Measurements from ENCODE around the gene CMTM4. TPM values are rescaled to one million over a fixed set of nuclear protein-coding genes. Genes with fewer than 3 reads are reported as not detected.

CMTM4 gene
- total RNA-seq, 4 donors from 2014 or later = 24.0 to 55.1 (median 36.4) TPM

GRCh38 chr16:66653581-66654350 lies 42.8 kb downstream of the CMTM4 start:
- H3K27me3 ChIP-seq = no peaks in the 10 kb centered on the region
- H3K4me3 ChIP-seq = no peak overlapping the region
- peak in 1 of 2 donors; percentile 6 for DNase-seq (ENCODE audit: low spot score in 2 of 2)
- no peaks in the 10 kb centered on the region for H3K9me3 ChIP-seq
- 70% methylated on average over 6 of the region's 6 CpGs for WGBS
- no peaks in the 10 kb centered on the region for H3K36me3 ChIP-seq
- peaks cover 24% of the 10 kb centered on the region for H3K4me1 ChIP-seq
- TF ChIP-seq POLR2A (IDR thresholded peaks at IDR 0.05) (no peak), EP300 (IDR thresholded peaks at IDR 0.05) (no peak), CTCF (IDR thresholded peaks at IDR 0.05) (no peak), POLR2AphosphoS5 (IDR thresholded peaks at IDR 0.05) (no peak)
- H3K27ac ChIP-seq = no peak overlapping the region

- H3K4me1 ChIP-seq = peaks cover 24% of the 10 kb centered on the region
- no peak overlapping the region for H3K27ac ChIP-seq
- no peaks in the 10 kb centered on the region for H3K27me3 ChIP-seq
- no peak for TF ChIP-seq POLR2AphosphoS5 (IDR thresholded peaks at IDR 0.05)
- TF ChIP-seq POLR2A (IDR thresholded peaks at IDR 0.05) = no peak
- H3K9me3 ChIP-seq = no peaks in the 10 kb centered on the region
- no peaks in the 10 kb centered on the region for H3K36me3 ChIP-seq
- no peak for DNase-seq (ENCODE audit: low spot score in 2 of 2)
- WGBS = 76% methylated on average over 7 of the region's 7 CpGs
- H3K4me3 ChIP-seq = no peak overlapping the region
Measured at GRCh38 chr16:66652661-66653360, 43.7 kb downstream of the CMTM4 start.

GRCh38 chr16:66651965-66652364 lies 44.6 kb downstream of the CMTM4 start:
- Histone ChIP-seq H3K36me3 (no peaks in the 10 kb centered on the region), H3K4me3 (no peak overlapping the region), H3K27ac (no peak overlapping the region), H3K4me1 (peaks cover 24% of the 10 kb centered on the region), H3K9me3 (no peaks in the 10 kb centered on the region), H3K27me3 (no peaks in the 10 kb centered on the region)
- no peak for TF ChIP-seq CTCF (IDR thresholded peaks at IDR 0.05)
- TF ChIP-seq POLR2A (IDR thresholded peaks at IDR 0.05) = no peak
- TF ChIP-seq EP300 (IDR thresholded peaks at IDR 0.05) = no peak
- TF ChIP-seq POLR2AphosphoS5 (IDR thresholded peaks at IDR 0.05) = no peak
- DNase-seq (ENCODE audit: low spot score in 2 of 2) = peak in 1 of 2 donors; percentile 28
- WGBS = 92% methylated on average over 6 of the region's 6 CpGs

- Histone ChIP-seq H3K36me3 (no peaks in the 10 kb centered on the region), H3K4me3 (no peak overlapping the region), H3K9me3 (no peaks in the 10 kb centered on the region), H3K27me3 (no peaks in the 10 kb centered on the region), H3K27ac (no peak overlapping the region), H3K4me1 (peaks cover 24% of the 10 kb centered on the region)
- TF ChIP-seq EP300 (IDR thresholded peaks at IDR 0.05) = no peak
- no peak for TF ChIP-seq CTCF (IDR thresholded peaks at IDR 0.05)
- TF ChIP-seq POLR2A (IDR thresholded peaks at IDR 0.05) = no peak
- TF ChIP-seq POLR2AphosphoS5 (IDR thresholded peaks at IDR 0.05) = no peak
- WGBS = 69% methylated on average over 2 of the region's 2 CpGs
- DNase-seq (ENCODE audit: low spot score in 2 of 2) = peak in 1 of 2 donors; percentile 33
Measured at GRCh38 chr16:66651474-66651765, 45.1 kb downstream of the CMTM4 start.

- peak; percentile 80 to 97 for TF ChIP-seq CTCF (IDR thresholded peaks at IDR 0.05)
- no peak for TF ChIP-seq POLR2A (IDR thresholded peaks at IDR 0.05)
- no peak for TF ChIP-seq POLR2AphosphoS5 (IDR thresholded peaks at IDR 0.05)
- no peak for TF ChIP-seq EP300 (IDR thresholded peaks at IDR 0.05)
- Histone ChIP-seq H3K27me3 (no peaks in the 10 kb centered on the region), H3K4me3 (no peak overlapping the region), H3K27ac (no peak overlapping the region), H3K9me3 (no peaks in the 10 kb centered on the region), H3K4me1 (peaks cover 24% of the 10 kb centered on the region), H3K36me3 (no peaks in the 10 kb centered on the region)
- WGBS = 16% methylated on average over 18 of the region's 18 CpGs
- peak; percentile 75 to 87 for DNase-seq (ENCODE audit: low spot score in 2 of 2)
Measured at GRCh38 chr16:66650707-66651473, 45.7 kb downstream of the CMTM4 start.

Measured in suprapubic skin (tissue), 4 donors.